Fibroblast of lung (primary cell): ENCODE measurements around the gene TOMM7. TPM values are rescaled to one million over a fixed set of nuclear protein-coding genes. Genes with fewer than 3 reads are reported as not detected.

Experiments used
- DNase-seq, 2 donors: peaks; one replicate each; pipeline versions ENCODE4 v3.0.0 to v3.0.0-alpha.2; 2010; ENCODE audit warnings: low read depth in 2 of 2
- H2AFZ ChIP-seq: 2 replicates; pipeline ENCODE4 v1.5.1; 2012; ENCODE audit warnings: low read length, control low read depth, inconsistent platforms
- H3K27ac ChIP-seq: 2 replicates; pipeline ENCODE4 v1.5.1; 2011; ENCODE audit warnings: low read length, control low read depth; ENCODE audit not compliant: insufficient read depth
- H3K27me3 ChIP-seq: 2 replicates; pipeline ENCODE4 v1.5.1; 2011; ENCODE audit warnings: mild to moderate bottlenecking, low read length; ENCODE audit not compliant: control insufficient read depth, insufficient read depth
- H3K36me3 ChIP-seq: 2 replicates; pipeline ENCODE4 v1.5.1; 2011; ENCODE audit warnings: low read length; ENCODE audit not compliant: control insufficient read depth, insufficient read depth
- H3K4me1 ChIP-seq: 2 replicates; pipeline ENCODE4 v1.5.1; 2011; ENCODE audit warnings: low read length; ENCODE audit not compliant: control insufficient read depth, insufficient read depth; ENCODE audit errors: extremely low read depth
- H3K4me2 ChIP-seq: 2 replicates; pipeline ENCODE4 v1.5.1; 2011; ENCODE audit warnings: low read length, control low read depth; ENCODE audit not compliant: insufficient read depth; ENCODE audit errors: extremely low read depth
- H3K4me3 ChIP-seq, 4 experiments: fragments of 200-600 bp in 1 of 4; sonication (generic) in 1 of 4; replicated peaks in 1 of 4; 2 replicates each; pipeline ENCODE4 v1.5.1; 2011 to 2016; ENCODE audit warnings: low read length in 4 of 4, low read depth in 3 of 4, mild to moderate bottlenecking in 3 of 4, control low read depth in 2 of 4, inconsistent platforms in 1 of 4, mixed read lengths in 1 of 4; ENCODE audit not compliant: insufficient read depth in 1 of 4; ENCODE audit errors: control extremely low read depth in 1 of 4
- H3K79me2 ChIP-seq: 2 replicates; pipeline ENCODE4 v1.5.1; 2012; ENCODE audit warnings: mild to moderate bottlenecking, low read length, inconsistent platforms; ENCODE audit not compliant: control insufficient read depth, insufficient read depth
- H3K9ac ChIP-seq: 2 replicates; pipeline ENCODE4 v1.5.1; 2011; ENCODE audit warnings: mild to moderate bottlenecking, low read length, control low read depth; ENCODE audit not compliant: insufficient read depth
- H3K9me3 ChIP-seq: 2 replicates; pipeline ENCODE4 v1.5.1; 2012; ENCODE audit warnings: low read depth, low read length; ENCODE audit not compliant: control insufficient read depth, insufficient read depth
- H4K20me1 ChIP-seq: 2 replicates; pipeline ENCODE4 v1.5.1; 2011; ENCODE audit warnings: low read length; ENCODE audit not compliant: control insufficient read depth, insufficient read depth; ENCODE audit errors: extremely low read depth
- EZH2 ChIP-seq: IDR thresholded peaks from 2 replicates; pipeline ENCODE4 v1.5.1; 2012; ENCODE audit warnings: low read length, control low read depth, mild to moderate bottlenecking; ENCODE audit errors: missing control alignments
- polyA plus RNA-seq, 2 donors: library from polyadenylated mRNA; depleted of rRNA in 1 of 2; stranded (reverse) in 1 of 2; unstranded in 1 of 2; fragments of >200 nt; gene quantifications; 2 replicates each; pipeline ENCODE4 v1.2.1, GENCODE V29; 2011 to 2012; ENCODE audit warnings: missing spikeins in 1 of 2
- total RNA-seq: library from RNA; depleted of rRNA; stranded (reverse); fragments of >200 nt; gene quantifications from 2 replicates; pipeline ENCODE4 v1.2.1, GENCODE V29; 2014
- TF ChIP-seq, protein P1 (sequence below), 2 donors: IDR thresholded peaks in 1 of 2; conservative IDR thresholded peaks in 1 of 2; 1 replicate in 1 of 2; 2 replicates in 1 of 2; pipeline ENCODE4 v1.5.1; 2011 to 2012; ENCODE audit warnings: low read length in 2 of 2, control low read depth in 1 of 2, inconsistent platforms in 1 of 2, low read depth in 1 of 2, mild to moderate bottlenecking in 1 of 2

TOMM7 gene
- total and polyA plus RNA-seq, 2 donors (not counting 1 experiment from before 2014, with no cell fraction given) = 239 to 275 TPM

DNA sequence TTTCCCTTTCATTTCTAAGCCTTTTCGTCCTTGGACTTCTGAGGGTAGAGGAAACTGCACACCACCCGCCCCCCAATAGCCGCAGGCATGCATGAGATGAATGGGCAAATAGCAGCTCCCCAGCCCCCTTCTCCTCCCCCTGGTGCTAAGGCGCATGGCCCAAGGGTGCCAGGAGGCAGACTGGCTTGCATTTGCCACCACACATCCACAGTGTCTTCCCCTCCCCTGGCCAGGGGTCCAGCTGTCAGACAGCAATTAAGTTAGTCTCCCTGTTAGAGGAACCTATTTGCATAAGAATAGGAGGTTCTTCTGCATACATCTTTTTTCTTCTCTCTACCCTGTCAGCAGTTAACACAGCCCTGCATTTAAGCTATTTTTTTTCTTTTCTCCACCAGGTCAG is 20.2 kb downstream of the TOMM7 start:
- TF ChIP-seq, protein P1, sequence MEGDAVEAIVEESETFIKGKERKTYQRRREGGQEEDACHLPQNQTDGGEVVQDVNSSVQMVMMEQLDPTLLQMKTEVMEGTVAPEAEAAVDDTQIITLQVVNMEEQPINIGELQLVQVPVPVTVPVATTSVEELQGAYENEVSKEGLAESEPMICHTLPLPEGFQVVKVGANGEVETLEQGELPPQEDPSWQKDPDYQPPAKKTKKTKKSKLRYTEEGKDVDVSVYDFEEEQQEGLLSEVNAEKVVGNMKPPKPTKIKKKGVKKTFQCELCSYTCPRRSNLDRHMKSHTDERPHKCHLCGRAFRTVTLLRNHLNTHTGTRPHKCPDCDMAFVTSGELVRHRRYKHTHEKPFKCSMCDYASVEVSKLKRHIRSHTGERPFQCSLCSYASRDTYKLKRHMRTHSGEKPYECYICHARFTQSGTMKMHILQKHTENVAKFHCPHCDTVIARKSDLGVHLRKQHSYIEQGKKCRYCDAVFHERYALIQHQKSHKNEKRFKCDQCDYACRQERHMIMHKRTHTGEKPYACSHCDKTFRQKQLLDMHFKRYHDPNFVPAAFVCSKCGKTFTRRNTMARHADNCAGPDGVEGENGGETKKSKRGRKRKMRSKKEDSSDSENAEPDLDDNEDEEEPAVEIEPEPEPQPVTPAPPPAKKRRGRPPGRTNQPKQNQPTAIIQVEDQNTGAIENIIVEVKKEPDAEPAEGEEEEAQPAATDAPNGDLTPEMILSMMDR (conservative IDR thresholded peaks at IDR 0.05 in 1 of 2, IDR thresholded peaks at IDR 0.05 in 1 of 2; ENCODE audit: low read depth in 1 of 2, low read length in 2 of 2) = no peak
- TF ChIP-seq EZH2 = no peak
- H3K4me2 ChIP-seq = no peak overlapping the region
- H3K36me3 ChIP-seq = no peaks in the 10 kb centered on the region
- no peaks in the 10 kb centered on the region for H3K27me3 ChIP-seq
- H3K4me1 ChIP-seq = no peaks in the 10 kb centered on the region
- H2AFZ ChIP-seq = no peak overlapping the region
- no peak overlapping the region for H3K9ac ChIP-seq
- no peak for DNase-seq
- no peaks in the 10 kb centered on the region for H3K9me3 ChIP-seq
- no peak overlapping the region for H3K27ac ChIP-seq
- no peaks in the 10 kb centered on the region for H4K20me1 ChIP-seq
- no peaks in the 10 kb centered on the region for H3K79me2 ChIP-seq
- no peak overlapping the region for H3K4me3 ChIP-seq

DNA sequence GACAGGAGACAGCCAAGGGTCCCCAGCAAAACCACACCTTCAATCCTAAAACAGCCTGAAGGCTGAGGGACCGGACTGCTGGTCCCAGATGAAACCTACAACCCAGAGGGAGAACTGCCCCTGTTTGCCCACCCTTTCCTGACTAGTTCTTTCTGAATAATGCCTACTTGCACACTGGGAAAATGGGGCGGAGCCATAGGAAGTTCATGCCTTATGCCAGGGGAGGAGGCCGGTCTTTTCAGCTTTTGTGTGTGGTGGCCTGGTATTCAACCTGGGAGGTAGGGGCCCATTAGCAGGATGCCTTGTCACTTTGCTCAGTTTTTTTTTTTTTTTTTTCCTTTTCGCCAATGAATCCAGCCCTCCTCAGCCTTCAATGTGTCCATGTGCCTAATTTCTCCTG is 20.7 kb downstream of the TOMM7 start:
- no peak for DNase-seq
- no peaks in the 10 kb centered on the region for H4K20me1 ChIP-seq
- no peak overlapping the region for H3K27ac ChIP-seq
- no peak overlapping the region for H3K9ac ChIP-seq
- H3K4me2 ChIP-seq = no peak overlapping the region
- no peaks in the 10 kb centered on the region for H3K4me1 ChIP-seq
- no peak overlapping the region for H3K4me3 ChIP-seq
- H3K9me3 ChIP-seq = no peaks in the 10 kb centered on the region
- no peaks in the 10 kb centered on the region for H3K79me2 ChIP-seq
- no peaks in the 10 kb centered on the region for H3K27me3 ChIP-seq
- H3K36me3 ChIP-seq = no peaks in the 10 kb centered on the region
- H2AFZ ChIP-seq = no peak overlapping the region
- TF ChIP-seq, protein P1 (conservative IDR thresholded peaks at IDR 0.05 in 1 of 2, IDR thresholded peaks at IDR 0.05 in 1 of 2; ENCODE audit: low read depth in 1 of 2, low read length in 2 of 2) = no peak
- no peak for TF ChIP-seq EZH2

DNA sequence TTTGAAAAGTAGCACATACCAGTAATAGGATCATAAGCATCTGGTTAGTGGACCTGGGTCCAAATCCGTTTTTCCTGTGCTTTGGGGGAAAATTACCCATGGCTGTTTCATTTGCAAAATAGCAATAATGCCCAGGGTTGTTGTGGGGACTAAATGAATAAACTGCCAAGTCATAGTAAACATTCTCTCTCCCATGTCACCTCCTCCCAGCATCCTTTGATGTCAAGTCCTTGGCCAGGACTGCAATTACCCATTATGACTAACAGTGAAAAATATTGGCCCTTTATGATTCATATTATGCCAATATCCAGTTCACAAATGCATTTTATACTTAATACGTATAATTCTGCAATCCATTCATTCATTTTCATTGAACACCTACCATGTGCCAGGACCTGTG is 23.0 kb downstream of the TOMM7 start:
- H3K79me2 ChIP-seq = no peaks in the 10 kb centered on the region
- no peak overlapping the region for H3K9ac ChIP-seq
- no peak for DNase-seq
- no peaks in the 10 kb centered on the region for H4K20me1 ChIP-seq
- no peaks in the 10 kb centered on the region for H3K4me1 ChIP-seq
- H3K9me3 ChIP-seq = no peaks in the 10 kb centered on the region
- H3K4me3 ChIP-seq = no peak overlapping the region
- H3K4me2 ChIP-seq = no peak overlapping the region
- TF ChIP-seq EZH2 = no peak
- TF ChIP-seq, protein P1 (conservative IDR thresholded peaks at IDR 0.05 in 1 of 2, IDR thresholded peaks at IDR 0.05 in 1 of 2; ENCODE audit: low read depth in 1 of 2, low read length in 2 of 2) = no peak
- no peaks in the 10 kb centered on the region for H3K27me3 ChIP-seq
- H2AFZ ChIP-seq = no peak overlapping the region
- H3K36me3 ChIP-seq = no peaks in the 10 kb centered on the region
- no peak overlapping the region for H3K27ac ChIP-seq
